GM18502 (cell line): ENCODE measurements around the gene SPHK1.
A peak's percentile ranks its signal among the peaks of the same experiment; 100 is the strongest.
"Not testable (repeated sequence)": the region's sequence is repeated elsewhere in the genome, so short reads cannot be mapped to it uniquely, and the experiment has no call there.

ENCODE experiments used
- ATAC-seq: cut with Tn5 transposase; IDR thresholded peaks from one replicate; pipeline ENCODE4 v1.9.1; 2021; ENCODE audit warnings: mild to moderate bottlenecking; ENCODE audit not compliant: unreplicated experiment, poor library complexity

The SPHK1 gene

GRCh38 chr17:76384222-76384986 is at the start of gene SPHK1:
SPHK1 (plus strand) TSS chr17:76384609; CDS start chr17:76385645, 1,036 bp downstream.
- peak; percentile 59 for ATAC-seq

DNA sequence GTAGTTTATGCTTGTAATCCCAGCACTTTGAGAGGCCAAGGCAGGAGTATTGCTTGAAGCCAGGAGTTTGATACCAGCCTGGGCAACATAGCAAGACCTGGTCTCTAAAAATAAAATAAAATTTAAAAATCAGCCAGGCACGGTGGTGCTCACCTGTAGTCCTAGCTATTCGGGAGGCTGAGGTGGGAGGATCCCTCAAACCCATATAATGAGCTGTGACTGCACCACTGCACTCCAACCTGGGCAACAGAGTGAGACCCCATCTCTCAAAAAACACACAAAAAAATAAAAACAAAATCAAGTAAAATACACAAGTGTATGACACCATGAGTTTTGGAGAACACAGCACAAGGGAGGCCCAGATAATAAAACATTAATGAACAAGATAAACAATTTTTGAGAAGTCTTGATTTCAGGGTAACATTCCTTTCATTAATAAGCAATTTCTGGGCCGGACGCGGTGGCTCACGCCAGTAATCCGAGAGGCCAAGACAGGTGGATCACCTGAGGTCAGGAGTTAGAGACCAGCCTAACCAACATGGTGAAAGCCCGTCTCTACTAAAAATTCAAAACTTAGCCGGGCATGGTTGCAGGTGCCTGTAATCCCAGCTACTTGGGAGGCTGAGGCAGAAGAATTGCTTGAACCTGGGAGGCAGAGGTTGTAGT is 48.6 kb upstream of the SPHK1 start:
- no peak for ATAC-seq

DNA sequence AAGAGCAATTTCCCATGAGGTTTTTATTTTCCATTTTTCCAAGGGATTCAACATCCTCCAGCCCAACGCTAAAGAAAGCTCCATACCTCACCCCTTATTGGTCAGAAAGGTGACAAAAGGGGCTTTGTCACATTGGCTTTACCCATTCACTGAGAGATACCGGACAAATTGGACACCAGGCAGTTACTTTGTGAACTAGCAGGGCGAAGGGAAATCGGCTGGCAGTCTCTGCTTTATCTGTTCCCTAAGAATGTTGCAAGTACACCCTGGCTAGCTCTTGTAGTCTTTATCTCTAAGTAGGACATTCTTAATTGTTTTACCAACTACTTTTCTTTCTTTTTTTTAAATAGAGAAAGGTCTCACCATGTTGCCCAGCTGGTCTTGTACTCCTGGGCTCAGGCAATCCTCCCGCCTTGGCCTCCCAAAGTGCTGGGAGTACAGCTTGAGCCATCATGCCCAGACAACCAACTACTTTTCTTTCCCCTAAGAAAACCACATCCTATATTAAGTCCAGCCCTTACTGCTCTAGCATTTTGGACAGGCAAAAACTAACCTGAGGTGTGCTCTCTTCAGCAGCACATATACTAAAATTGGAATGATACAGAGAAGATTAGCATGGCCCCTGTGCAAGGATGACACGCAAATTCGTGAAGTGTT is 47.5 kb upstream of the SPHK1 start:
- ATAC-seq, result no peak

GRCh38 chr17:76337413-76337777 is 47.0 kb upstream of the SPHK1 start:
- no peak for ATAC-seq

- no peak for ATAC-seq
Measured at GRCh38 chr17:76341301-76341700, 43.1 kb upstream of the SPHK1 start.

DNA sequence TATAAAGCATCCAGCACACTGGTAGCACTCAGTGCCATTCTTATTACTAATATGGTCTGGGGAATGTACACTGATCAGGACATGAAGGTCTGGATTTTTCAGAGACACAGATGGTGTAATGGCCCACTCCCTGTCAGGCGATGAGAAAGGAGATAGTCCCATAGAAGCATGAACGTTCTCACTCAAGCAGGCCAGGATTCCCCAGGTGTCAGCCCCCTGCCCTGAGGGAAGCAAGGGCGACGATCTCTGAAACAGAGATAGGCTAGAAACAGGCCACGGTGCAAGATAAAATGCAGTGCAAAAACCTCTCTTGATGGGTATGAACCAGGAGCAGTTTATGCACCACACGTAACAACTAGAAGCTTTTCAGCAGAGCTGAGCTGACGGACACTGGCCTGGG is 41.3 kb upstream of the SPHK1 start:
- ATAC-seq, result no peak

GRCh38 chr17:76345377-76345974 is 38.9 kb upstream of the SPHK1 start:
- no peak for ATAC-seq

DNA sequence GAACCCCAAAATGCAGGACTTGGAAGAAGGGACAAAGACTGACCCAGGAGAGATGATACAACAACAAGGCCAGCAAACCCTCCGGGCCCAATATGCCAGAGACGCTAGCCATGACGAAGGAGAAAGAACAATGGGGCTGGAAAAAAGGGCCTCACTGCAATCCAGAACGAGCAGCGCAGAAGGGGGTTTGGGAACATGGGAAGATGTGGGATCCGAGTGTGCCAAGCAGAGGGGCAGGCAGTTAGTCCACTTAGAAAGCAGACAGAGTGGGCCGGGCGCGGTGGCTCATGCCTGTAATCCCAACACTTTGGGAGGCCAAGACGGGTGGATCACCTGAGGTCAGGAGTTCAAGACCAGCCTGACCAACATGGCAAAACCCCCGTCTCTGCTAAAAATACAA is 37.5 kb upstream of the SPHK1 start:
- not testable (repeated sequence) for ATAC-seq

DNA sequence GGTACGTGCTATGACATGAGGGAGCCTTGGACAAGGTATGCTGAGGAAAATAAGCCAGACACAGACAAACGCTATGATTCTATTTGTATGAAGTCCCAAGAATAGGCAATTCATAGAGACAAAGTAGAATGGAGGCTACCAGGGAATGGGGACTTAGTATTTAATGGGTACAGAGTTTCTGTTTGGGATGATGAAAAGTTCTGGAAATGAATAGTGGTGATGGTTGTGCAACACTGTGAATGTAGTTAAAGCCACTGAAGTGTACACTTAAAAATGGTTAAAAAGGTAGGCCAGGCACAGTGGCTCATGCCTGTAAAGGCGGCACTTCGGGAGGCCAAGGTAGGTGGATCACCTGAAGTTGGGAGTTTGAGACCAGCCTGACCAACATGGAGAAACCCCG is 33.9 kb upstream of the SPHK1 start:
- ATAC-seq, result no peak

- ATAC-seq, result no peak
Measured at GRCh38 chr17:76351526-76352071, 32.8 kb upstream of the SPHK1 start.

DNA sequence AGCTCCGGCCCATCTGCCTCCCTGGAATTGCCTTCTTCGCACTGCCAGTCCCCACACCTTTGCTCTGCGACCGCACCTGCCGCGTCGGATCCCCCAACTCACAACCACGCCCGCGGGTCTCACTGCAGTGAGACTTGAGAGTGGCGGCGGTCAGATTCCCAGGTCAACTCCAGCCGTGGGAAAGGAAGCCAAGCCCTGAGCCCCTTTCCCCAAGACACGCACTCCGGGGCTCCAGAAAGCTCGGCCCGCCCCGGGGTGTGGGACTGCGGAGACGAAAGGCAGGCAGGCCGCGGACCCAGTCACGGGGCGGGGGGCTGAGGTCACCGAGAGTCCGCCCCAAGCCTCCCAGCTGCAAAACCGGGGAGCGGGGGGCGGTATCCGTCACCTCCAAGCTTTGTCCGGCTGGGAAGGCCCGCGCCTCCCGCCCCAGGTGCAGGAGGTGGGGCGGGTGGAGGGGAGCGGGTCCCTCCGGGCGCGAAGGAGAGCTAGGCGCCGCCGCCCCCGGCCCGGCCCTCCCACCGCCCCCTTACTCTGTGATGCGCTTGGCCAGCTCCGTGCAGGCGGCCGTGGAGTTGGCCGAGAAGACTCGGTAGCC is 31.3 kb upstream of the SPHK1 start:
- ATAC-seq, result peak; percentile 19

GRCh38 chr17:76353599-76354316 is 30.7 kb upstream of the SPHK1 start, which contains the start of gene PRPSAP1:
PRPSAP1 (minus strand) TSS chr17:76353916; CDS start chr17:76353703, 213 bp downstream.
- ATAC-seq, result peak; percentile 85

GRCh38 chr17:76354317-76354729 is 30.1 kb upstream of the SPHK1 start:
- no peak for ATAC-seq

DNA sequence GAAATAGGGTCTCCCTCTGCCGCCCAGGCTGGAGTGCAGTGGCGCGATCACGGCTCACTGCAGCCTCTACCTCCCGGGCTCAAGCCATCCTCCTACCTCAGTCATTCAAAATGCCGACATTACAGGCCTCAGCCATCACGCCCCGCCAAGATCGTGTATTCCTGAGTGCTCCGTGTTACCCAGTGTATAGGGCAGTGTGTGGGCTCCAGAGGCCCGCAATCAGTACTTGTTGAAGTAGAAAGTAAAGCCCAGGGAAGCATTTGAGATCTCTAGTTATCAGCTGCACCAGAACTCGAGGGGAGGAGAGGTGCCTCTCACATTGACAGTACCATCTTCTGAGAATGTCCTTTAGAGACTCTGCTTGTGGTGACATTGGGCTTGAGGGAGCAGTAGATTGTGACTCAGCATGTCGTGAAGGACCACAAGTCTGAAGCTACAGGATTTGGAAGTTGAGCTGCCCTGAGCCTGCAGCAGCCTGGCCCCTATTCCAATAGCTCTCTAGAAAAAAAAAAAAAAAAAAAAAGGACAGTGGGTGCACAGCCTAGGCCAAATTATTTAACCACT is 29.6 kb upstream of the SPHK1 start:
- ATAC-seq, result no peak

DNA sequence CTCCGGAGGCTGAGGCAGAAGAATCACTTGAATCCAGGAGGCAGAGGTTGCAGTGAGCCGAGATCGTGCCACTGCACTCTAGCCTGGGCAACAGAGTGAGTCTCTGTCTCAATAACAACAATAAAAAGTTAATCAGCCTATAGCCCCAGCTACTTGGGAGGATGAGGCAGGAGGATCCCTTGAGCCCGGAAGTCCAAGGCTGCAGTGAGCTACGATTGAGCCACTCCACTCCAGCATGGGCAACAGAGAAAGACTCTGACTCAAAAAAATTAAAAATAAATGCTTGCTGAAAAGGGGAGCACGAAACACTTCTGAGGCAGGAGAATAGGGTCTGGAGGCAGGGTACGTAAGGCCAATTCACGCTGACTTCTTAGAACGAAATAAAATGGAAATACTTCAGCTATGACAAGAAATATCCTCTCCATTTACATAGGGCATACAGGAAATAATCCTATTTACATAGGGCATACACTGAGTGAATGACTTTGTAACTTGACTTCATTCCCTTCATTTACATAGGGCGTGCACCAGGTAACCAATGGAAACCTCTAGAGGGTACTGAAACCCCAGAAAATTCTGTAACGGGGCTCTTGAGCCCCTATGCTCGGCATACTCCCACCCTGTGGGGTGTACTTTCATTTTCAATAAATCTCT is 27.5 kb upstream of the SPHK1 start:
- no peak for ATAC-seq

DNA sequence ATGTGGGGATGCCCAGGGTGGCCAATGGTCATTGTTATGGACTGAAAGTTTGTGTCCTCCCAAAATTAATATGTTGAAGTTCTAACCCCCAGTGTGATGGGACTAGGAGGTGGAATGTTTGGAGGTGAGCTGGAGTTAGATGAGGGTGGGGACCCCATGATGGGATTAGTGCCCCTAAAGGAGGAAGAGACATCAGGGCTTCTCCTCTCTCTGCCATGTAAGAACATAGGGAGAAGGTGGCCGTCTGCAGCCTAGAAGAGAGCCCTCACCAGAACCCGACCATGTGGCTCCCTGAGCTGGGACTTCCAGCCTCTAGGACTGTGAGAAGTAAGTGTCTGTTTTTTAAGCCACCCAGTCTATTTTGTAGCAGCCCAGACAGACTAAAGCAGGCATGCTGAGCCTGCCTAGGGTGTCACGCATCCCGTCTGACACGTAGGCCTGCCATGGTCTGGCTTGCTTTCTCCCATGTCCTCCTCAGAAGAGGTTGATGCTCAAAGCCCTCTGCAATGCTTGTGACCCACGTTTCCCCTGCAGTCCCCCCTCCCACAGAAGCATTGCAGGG is 26.7 kb upstream of the SPHK1 start:
- ATAC-seq, result no peak

- no peak for ATAC-seq
Measured at GRCh38 chr17:76359375-76359774, 25.0 kb upstream of the SPHK1 start.

- not testable (repeated sequence) for ATAC-seq
Measured at GRCh38 chr17:76359776-76360175, 24.6 kb upstream of the SPHK1 start.
